Breast epithelium (tissue), 4 donors: ENCODE results near the gene NACC2. TPM values are rescaled to one million over a fixed set of nuclear protein-coding genes. Genes with fewer than 3 reads are reported as not detected.

Experiments used
- DNase-seq, 2 donors: peaks; one replicate each; pipeline ENCODE4 v3.0.0-alpha.2; 2019; ENCODE audit warnings: low spot score in 2 of 2
- H3K27ac ChIP-seq, 2 donors: fragments of 200-600 bp; sonication (generic) in 1 of 2; one replicate each; pipeline ENCODE4 v1.5.1; 2016 to 2019; ENCODE audit warnings: mild to moderate bottlenecking in 1 of 2
- H3K27me3 ChIP-seq, 2 donors: fragments of 200-600 bp; sonication (generic) in 1 of 2; one replicate each; pipeline versions ENCODE4 v1.5.1 to v1.6.0; 2017 to 2019; ENCODE audit warnings: control low read depth in 1 of 2, mild to moderate bottlenecking in 1 of 2
- H3K36me3 ChIP-seq: fragments of 200-600 bp; one replicate; pipeline ENCODE4 v1.5.1; 2019
- H3K4me1 ChIP-seq, 2 donors: fragments of 200-600 bp; sonication (generic); one replicate each; pipeline ENCODE4 v1.5.1; 2016 to 2019; ENCODE audit warnings: control low read depth in 1 of 2
- H3K4me3 ChIP-seq, 3 donors: fragments of 200-600 bp; sonication (generic); 1 replicate in 2 of 3; 2 replicates in 1 of 3; pipeline ENCODE4 v1.5.1; 2016 to 2019; ENCODE audit warnings: mild to moderate bottlenecking in 3 of 3, moderate library complexity in 2 of 3
- H3K9me3 ChIP-seq, 2 donors: fragments of 200-600 bp; sonication (generic) in 1 of 2; one replicate each; pipeline ENCODE4 v1.5.1; 2016 to 2019; ENCODE audit warnings: control low read depth in 1 of 2
- POLR2A ChIP-seq: fragments of 450-650 bp; IDR thresholded peaks from one replicate; pipeline ENCODE4 v1.6.1; 2016; ENCODE audit warnings: antibody characterized with exemption, mild to moderate bottlenecking, moderate library complexity
- POLR2AphosphoS5 ChIP-seq, 3 donors: sonication (generic); formaldehyde crosslinking; IDR thresholded peaks; one replicate each; pipeline ENCODE4 v1.6.1; 2017; ENCODE audit warnings: antibody characterized with exemption in 3 of 3
- intact Hi-C: fragments of 100-400 bp; cut with DNase I; formaldehyde crosslinking; loops from one replicate; pipeline ENCODE4 v1.15.1; 2023; ENCODE audit warnings: low total_unique reads
- total RNA-seq, 3 donors: library from RNA; depleted of rRNA; stranded (reverse); fragments of >200 nt; gene quantifications; one replicate each; pipeline ENCODE4 v1.1.0, GENCODE V29; 2016
- TF ChIP-seq, protein P1 (sequence below), 3 donors: fragments of 450-650 bp; IDR thresholded peaks; one replicate each; pipeline ENCODE4 v1.5.1; 2016 to 2017; ENCODE audit warnings: antibody characterized with exemption in 3 of 3, mild to moderate bottlenecking in 3 of 3, moderate library complexity in 3 of 3

Gene NACC2
- total RNA-seq, 3 donors from 2014 or later = 14.0 to 24.2 (median 19.3) TPM

DNA sequence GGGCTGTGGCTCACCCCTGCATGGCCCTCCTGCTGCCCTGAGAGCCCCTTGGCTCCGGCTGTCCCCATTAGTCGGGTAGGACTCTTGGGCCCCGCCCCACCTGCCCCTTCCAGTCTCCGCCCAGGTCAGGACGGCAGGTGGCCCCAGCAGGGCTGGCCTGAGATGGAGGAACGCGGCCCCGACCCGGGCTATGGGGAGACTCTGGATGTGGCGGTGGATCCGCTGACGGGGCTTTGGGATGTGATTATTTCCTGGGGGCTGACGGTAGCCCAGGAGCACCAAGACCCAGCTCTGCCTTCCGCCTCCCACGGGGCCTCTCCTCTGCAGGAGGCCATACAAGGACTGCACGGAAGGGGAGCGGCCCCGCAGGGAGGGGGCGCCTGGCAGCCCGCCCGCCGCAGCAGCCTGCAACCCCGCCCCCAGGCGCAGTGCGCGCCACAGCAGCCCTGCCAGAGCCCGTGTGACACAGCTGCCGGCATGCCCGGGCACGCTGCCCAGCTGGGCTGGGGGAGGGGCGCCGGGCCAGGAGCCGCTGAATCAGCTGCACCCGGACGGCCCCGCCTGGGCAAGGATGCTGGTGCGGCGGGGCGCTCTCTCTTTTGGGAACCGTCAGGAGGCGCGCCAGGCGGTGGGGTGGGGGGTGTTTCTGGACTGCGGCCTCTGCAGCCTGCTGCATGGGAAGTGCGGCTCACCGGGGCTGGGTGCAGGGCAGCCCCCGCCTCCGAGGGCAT, 14.4 kb upstream of the NACC2 start:
- TF ChIP-seq POLR2A = no peak
- TF ChIP-seq, protein P1, sequence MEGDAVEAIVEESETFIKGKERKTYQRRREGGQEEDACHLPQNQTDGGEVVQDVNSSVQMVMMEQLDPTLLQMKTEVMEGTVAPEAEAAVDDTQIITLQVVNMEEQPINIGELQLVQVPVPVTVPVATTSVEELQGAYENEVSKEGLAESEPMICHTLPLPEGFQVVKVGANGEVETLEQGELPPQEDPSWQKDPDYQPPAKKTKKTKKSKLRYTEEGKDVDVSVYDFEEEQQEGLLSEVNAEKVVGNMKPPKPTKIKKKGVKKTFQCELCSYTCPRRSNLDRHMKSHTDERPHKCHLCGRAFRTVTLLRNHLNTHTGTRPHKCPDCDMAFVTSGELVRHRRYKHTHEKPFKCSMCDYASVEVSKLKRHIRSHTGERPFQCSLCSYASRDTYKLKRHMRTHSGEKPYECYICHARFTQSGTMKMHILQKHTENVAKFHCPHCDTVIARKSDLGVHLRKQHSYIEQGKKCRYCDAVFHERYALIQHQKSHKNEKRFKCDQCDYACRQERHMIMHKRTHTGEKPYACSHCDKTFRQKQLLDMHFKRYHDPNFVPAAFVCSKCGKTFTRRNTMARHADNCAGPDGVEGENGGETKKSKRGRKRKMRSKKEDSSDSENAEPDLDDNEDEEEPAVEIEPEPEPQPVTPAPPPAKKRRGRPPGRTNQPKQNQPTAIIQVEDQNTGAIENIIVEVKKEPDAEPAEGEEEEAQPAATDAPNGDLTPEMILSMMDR (IDR thresholded peaks at IDR 0.05) = no peak
- peak; percentile 43 to 81 (median 75) for TF ChIP-seq POLR2AphosphoS5 (IDR thresholded peaks at IDR 0.05)
- no peaks in the 10 kb centered on the region for H3K9me3 ChIP-seq
- peak overlapping the region; percentile 45 to 84 for H3K27ac ChIP-seq
- no peaks in the 10 kb centered on the region for H3K27me3 ChIP-seq
- H3K36me3 ChIP-seq = no peaks in the 10 kb centered on the region
- H3K4me1 ChIP-seq = peaks cover 4 to 9% of the 10 kb centered on the region in 2 donors
- intact Hi-C loops = loop anchor here (10.0 kb wide), 1 partner anchor 115 kb away; no protein-coding TSS in a partner anchor
- peak overlapping the region; percentile 5 to 65 (median 42) for H3K4me3 ChIP-seq
- peak; percentile 85 to 92 for DNase-seq

DNA sequence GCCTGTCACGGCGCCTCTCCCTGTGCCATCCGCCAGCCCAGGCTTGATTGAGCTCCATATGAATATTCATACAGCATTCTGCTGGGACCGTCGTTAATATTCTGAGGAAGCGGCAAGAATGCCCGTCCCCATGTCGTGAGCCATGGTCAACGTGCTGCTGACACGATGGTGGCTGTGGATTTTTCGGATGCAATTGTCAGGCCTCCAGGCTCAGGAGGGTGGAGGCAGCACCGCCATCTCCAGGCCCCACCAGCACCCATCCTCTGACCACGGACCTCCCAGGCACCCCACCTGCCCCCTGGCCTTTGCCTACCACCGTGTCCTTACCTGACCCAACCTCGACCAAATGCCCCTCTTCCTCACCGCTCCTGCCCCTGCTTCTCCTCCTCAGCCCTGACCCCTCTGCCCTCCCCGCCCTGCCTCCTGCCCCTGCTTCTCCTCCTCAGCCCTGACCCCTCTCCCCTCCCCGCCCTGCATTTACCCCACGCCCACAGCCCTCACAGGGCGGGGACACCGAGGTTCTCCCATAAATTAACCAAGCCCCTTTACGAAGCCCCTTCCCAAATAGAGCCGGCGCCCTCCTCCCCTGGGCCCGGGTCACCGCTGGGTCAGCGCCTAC, 13.7 kb upstream of the NACC2 start:
- Histone ChIP-seq H3K4me3 (peak overlapping the region in 2 of 3 donors; percentile 42 to 65), H3K4me1 (peaks cover 4 to 9% of the 10 kb centered on the region in 2 donors), H3K27me3 (no peaks in the 10 kb centered on the region), H3K9me3 (no peaks in the 10 kb centered on the region), H3K27ac (peak overlapping the region; percentile 45 to 84), H3K36me3 (no peaks in the 10 kb centered on the region)
- TF ChIP-seq POLR2A = no peak
- TF ChIP-seq POLR2AphosphoS5 (IDR thresholded peaks at IDR 0.05) = no peak
- TF ChIP-seq, protein P1 (IDR thresholded peaks at IDR 0.05) = no peak
- intact Hi-C loops = no loop called here
- DNase-seq = no peak

DNA sequence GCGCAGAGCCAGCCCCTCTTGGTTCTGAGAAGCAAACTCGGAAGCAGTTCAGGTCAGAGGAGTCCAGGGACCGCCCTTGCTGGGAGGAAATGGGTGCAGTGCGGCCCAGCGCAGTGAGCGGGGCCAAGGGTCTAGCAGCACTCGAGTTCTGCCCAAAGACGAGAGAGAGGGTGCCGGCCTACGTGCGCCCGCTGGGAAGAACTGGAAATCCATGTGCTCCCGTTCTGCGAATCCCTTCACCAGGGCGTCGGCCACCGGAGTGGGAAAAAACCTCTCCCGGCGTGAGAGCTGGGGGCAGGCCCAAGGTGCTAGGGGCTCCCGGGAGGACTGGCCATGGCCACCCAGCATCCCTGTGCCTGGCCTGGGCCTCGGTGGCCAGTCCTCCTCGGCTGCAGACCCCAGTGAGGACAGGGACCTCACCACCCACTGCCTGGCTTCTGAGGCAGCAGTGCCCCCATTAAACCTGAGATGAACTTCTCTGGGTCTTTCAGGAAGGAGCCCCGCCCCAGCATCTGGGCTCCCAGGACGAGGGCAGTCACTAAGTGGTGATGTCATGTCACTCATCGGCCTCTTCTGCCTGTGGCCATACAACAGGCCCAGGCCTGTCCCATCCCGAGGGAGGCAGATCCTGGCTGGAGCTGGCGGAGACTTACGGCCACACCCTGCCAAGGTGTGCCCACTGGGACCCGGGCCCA, 13.0 kb upstream of the NACC2 start:
- TF ChIP-seq POLR2A (no peak), POLR2AphosphoS5 (IDR thresholded peaks at IDR 0.05) (no peak)
- TF ChIP-seq, protein P1 (IDR thresholded peaks at IDR 0.05) = no peak
- no peaks in the 10 kb centered on the region for H3K9me3 ChIP-seq
- H3K4me1 ChIP-seq = peaks cover 4 to 9% of the 10 kb centered on the region in 2 donors
- H3K27me3 ChIP-seq = peaks cover 2 to 5% of the 10 kb centered on the region in 2 donors
- H3K4me3 ChIP-seq = no peak overlapping the region
- intact Hi-C loops = no loop called here
- peak overlapping the region in 1 of 2 donors; percentile 25 for H3K27ac ChIP-seq
- no peaks in the 10 kb centered on the region for H3K36me3 ChIP-seq
- no peak for DNase-seq

DNA sequence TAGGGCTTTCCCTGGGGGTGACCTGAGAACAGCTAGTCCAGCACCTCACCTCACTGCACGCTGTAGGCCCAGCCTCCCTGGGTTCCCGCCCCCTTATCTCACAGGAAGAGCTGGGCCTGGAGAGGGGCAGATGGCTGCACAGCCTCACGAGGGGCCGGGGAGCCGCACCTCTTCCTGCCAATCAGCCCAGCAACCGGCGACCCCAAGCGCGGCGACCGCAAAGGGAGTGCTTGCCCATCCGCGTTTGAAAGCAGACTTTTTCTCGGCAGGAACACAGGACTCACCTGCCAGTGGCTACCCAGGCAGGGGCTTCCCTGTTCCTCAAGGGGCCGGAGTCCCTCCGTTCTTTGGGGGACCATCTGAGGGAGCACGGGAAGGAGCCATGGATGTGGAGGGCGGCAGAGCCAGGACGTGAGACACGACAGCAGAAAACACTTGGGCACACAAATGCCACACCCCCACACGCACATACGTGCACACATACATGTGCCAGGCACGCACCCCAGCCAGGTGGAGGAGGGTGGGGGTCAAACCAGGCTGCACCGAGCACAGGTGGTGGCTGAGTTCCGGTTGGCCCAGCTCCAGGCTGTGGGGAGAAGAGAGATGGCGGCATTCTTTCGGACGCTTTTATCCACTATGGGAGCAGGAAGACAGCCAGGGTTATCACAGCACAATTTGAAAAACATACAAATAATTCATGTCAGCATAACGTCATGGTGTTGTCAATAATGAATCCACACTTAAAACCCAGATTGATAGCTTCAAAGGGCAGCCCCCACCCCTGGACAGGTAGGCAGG, 12.3 kb upstream of the NACC2 start:
- peak overlapping the region in 1 of 2 donors; percentile 25 for H3K27ac ChIP-seq
- TF ChIP-seq POLR2AphosphoS5 (IDR thresholded peaks at IDR 0.05) (no peak), POLR2A (no peak)
- TF ChIP-seq, protein P1 (IDR thresholded peaks at IDR 0.05) = no peak
- no peak overlapping the region for H3K4me3 ChIP-seq
- no peak for DNase-seq
- H3K27me3 ChIP-seq = peaks cover 2 to 6% of the 10 kb centered on the region in 2 donors
- intact Hi-C loops = no loop called here
- H3K36me3 ChIP-seq = no peaks in the 10 kb centered on the region
- no peaks in the 10 kb centered on the region for H3K9me3 ChIP-seq
- H3K4me1 ChIP-seq = peaks cover 4 to 9% of the 10 kb centered on the region in 2 donors
